ENCODE data around the gene SH2D2A.

The SH2D2A gene

GRCh38 chr1:156848461-156849150, 32.0 kb upstream of the SH2D2A start:
- in situ Hi-C loops (cut with MboI; ENCODE audit: low sequenced_read_pairs) = no loop called here

- in situ Hi-C loops (cut with MboI; ENCODE audit: low sequenced_read_pairs) = no loop called here
Measured at GRCh38 chr1:156847591-156848460, 31.2 kb upstream of the SH2D2A start.

- in situ Hi-C loops (cut with MboI; ENCODE audit: low sequenced_read_pairs) = no loop called here
Measured at GRCh38 chr1:156846643-156847042, 30.0 kb upstream of the SH2D2A start.

- in situ Hi-C loops (cut with MboI; ENCODE audit: low sequenced_read_pairs) = no loop called here
Measured at GRCh38 chr1:156845953-156846545, 29.4 kb upstream of the SH2D2A start.

GRCh38 chr1:156845055-156845952, 28.7 kb upstream of the SH2D2A start:
- in situ Hi-C loops (cut with MboI; ENCODE audit: low sequenced_read_pairs) = no loop called here

- in situ Hi-C loops (cut with MboI; ENCODE audit: low sequenced_read_pairs) = no loop called here
Measured at GRCh38 chr1:156844638-156845037, 28.0 kb upstream of the SH2D2A start.

- in situ Hi-C loops (cut with MboI; ENCODE audit: low sequenced_read_pairs) = no loop called here
Measured at GRCh38 chr1:156844102-156844501, 27.5 kb upstream of the SH2D2A start.

- in situ Hi-C loops (cut with MboI; ENCODE audit: low sequenced_read_pairs) = no loop called here
Measured at GRCh38 chr1:156842618-156843300, 26.1 kb upstream of the SH2D2A start.

GRCh38 chr1:156841295-156841855, 24.7 kb upstream of the SH2D2A start:
- in situ Hi-C loops (cut with MboI; ENCODE audit: low sequenced_read_pairs) = no loop called here

GRCh38 chr1:156840898-156841279, 24.2 kb upstream of the SH2D2A start:
- in situ Hi-C loops (cut with MboI; ENCODE audit: low sequenced_read_pairs) = no loop called here

GRCh38 chr1:156840186-156840897, 23.7 kb upstream of the SH2D2A start:
- in situ Hi-C loops (cut with MboI; ENCODE audit: low sequenced_read_pairs) = no loop called here

GRCh38 chr1:156839426-156840109, 22.9 kb upstream of the SH2D2A start:
- in situ Hi-C loops (cut with MboI; ENCODE audit: low sequenced_read_pairs) = no loop called here

GRCh38 chr1:156838972-156839371, 22.3 kb upstream of the SH2D2A start:
- in situ Hi-C loops (cut with MboI; ENCODE audit: low sequenced_read_pairs) = no loop called here

GRCh38 chr1:156836892-156837291, 20.2 kb upstream of the SH2D2A start:
- in situ Hi-C loops (cut with MboI; ENCODE audit: low sequenced_read_pairs) = no loop called here

GRCh38 chr1:156836041-156836654, 19.5 kb upstream of the SH2D2A start:
- in situ Hi-C loops (cut with MboI; ENCODE audit: low sequenced_read_pairs) = no loop called here

- in situ Hi-C loops (cut with MboI; ENCODE audit: low sequenced_read_pairs) = no loop called here
Measured at GRCh38 chr1:156834322-156834721, 17.7 kb upstream of the SH2D2A start.

GRCh38 chr1:156833603-156834002, 17.0 kb upstream of the SH2D2A start:
- in situ Hi-C loops (cut with MboI; ENCODE audit: low sequenced_read_pairs) = no loop called here

GRCh38 chr1:156832434-156832833, 15.8 kb upstream of the SH2D2A start:
- in situ Hi-C loops (cut with MboI; ENCODE audit: low sequenced_read_pairs) = no loop called here
